SK-N-SH (cell line): ENCODE results near the gene SNAI3. TPM values are rescaled to one million over a fixed set of nuclear protein-coding genes. Genes with fewer than 3 reads are reported as not detected.

Experiments
- CTCF ChIA-PET: fragments of 300-600, 350-600 bp; formaldehyde crosslinking; extraction: SDS; loops from one replicate; lab custom pipeline; 2021; lab: Yijun Ruan, JAX
- POLR2A ChIA-PET: fragments of 350-600 bp; sonication (Branson Sonifier 250); formaldehyde crosslinking; extraction: SDS; loops from one replicate; lab custom pipeline; 2020; ENCODE audit warnings: antibody characterized with exemption, inconsistent platforms; lab: Yijun Ruan, JAX
- DNase-seq: peaks from one replicate; pipeline ENCODE4 v3.0.0; 2012
- H2AFZ ChIP-seq: fragments of 200-600 bp; sonication (generic); 2 replicates; pipeline ENCODE4 v1.8.1; 2016; ENCODE audit warnings: antibody characterized with exemption, mild to moderate bottlenecking, low read depth
- H3F3A ChIP-seq: fragments of 200-600 bp; sonication (generic); replicated peaks from 2 replicates; pipeline ENCODE3; 2016; ENCODE audit warnings: antibody characterized with exemption, mild to moderate bottlenecking; ENCODE audit not compliant: insufficient read depth
- H3K27ac ChIP-seq, 2 experiments: fragments of 200-500 bp in 1 of 2; fragments of 200-600 bp in 1 of 2; sonication (Bioruptor generic) in 1 of 2; sonication (generic), shearing (Covaris generic) in 1 of 2; 2 replicates each; pipeline versions ENCODE4 v1.5.1 to v1.6.1; 2014 to 2016; ENCODE audit warnings: low read depth in 2 of 2, inconsistent platforms in 1 of 2, low read length in 1 of 2, mild to moderate bottlenecking in 1 of 2, mixed read lengths in 1 of 2
- H3K27me3 ChIP-seq: fragments of 200-600 bp; sonication (generic), shearing (Covaris generic); 2 replicates; pipeline ENCODE4 v1.6.1; 2016; ENCODE audit warnings: mixed run types; ENCODE audit not compliant: insufficient read depth
- H3K36me3 ChIP-seq, 2 experiments: fragments of 200-500 bp in 1 of 2; fragments of 200-600 bp in 1 of 2; sonication (Bioruptor generic) in 1 of 2; sonication (generic) in 1 of 2; replicated peaks in 1 of 2; 2 replicates each; pipeline versions ENCODE3 to v1.5.1; 2014 to 2016; ENCODE audit warnings: low read length in 1 of 2, mild to moderate bottlenecking in 1 of 2; ENCODE audit not compliant: insufficient read depth in 2 of 2, control insufficient read depth in 1 of 2
- H3K4me1 ChIP-seq, 2 experiments: fragments of 200-500 bp in 1 of 2; fragments of 200-600 bp in 1 of 2; sonication (Bioruptor generic) in 1 of 2; sonication (generic), shearing (Covaris generic) in 1 of 2; 2 replicates each; pipeline versions ENCODE4 v1.5.1 to v1.6.1; 2014 to 2016; ENCODE audit warnings: low read depth in 1 of 2, low read length in 1 of 2, mixed run types in 1 of 2; ENCODE audit not compliant: insufficient read depth in 2 of 2, control insufficient read depth in 1 of 2
- H3K4me2 ChIP-seq: fragments of 200-600 bp; sonication (generic), shearing (Covaris generic); 2 replicates; pipeline ENCODE4 v1.6.1; 2017; ENCODE audit warnings: mixed run types
- H3K4me3 ChIP-seq, 2 experiments: fragments of 200-500 bp in 1 of 2; fragments of 200-600 bp in 1 of 2; sonication (Bioruptor generic) in 1 of 2; sonication (generic), shearing (Covaris generic) in 1 of 2; 2 replicates each; pipeline versions ENCODE4 v1.5.1 to v1.8.1; 2014 to 2016; ENCODE audit warnings: low read depth in 2 of 2, inconsistent platforms in 1 of 2, low read length in 1 of 2, mild to moderate bottlenecking in 1 of 2, mixed read lengths in 1 of 2, moderate library complexity in 1 of 2
- H3K79me2 ChIP-seq: fragments of 200-600 bp; sonication (generic); 2 replicates; pipeline ENCODE4 v1.8.1; 2017; ENCODE audit warnings: mild to moderate bottlenecking; ENCODE audit not compliant: insufficient read depth
- H3K9ac ChIP-seq: fragments of 200-600 bp; sonication (generic); 2 replicates; pipeline ENCODE4 v1.6.1; 2017; ENCODE audit warnings: mixed run types
- H3K9me2 ChIP-seq: fragments of 200-600 bp; sonication (generic); 2 replicates; pipeline ENCODE4 v1.6.1; 2017; ENCODE audit warnings: mixed run types
- H3K9me3 ChIP-seq: fragments of 200-600 bp; sonication (generic); 2 replicates; pipeline ENCODE4 v1.6.1; 2017; ENCODE audit warnings: mixed run types, mild to moderate bottlenecking, moderate library complexity
- H4K20me1 ChIP-seq: fragments of 200-600 bp; sonication (generic); 2 replicates; pipeline ENCODE4 v1.6.1; 2017; ENCODE audit warnings: mild to moderate bottlenecking, mixed run types; ENCODE audit not compliant: insufficient read depth
- CHD2 ChIP-seq: fragments of 150-350 bp; IDR thresholded peaks from 2 replicates; pipeline ENCODE4 v1.6.1; 2018; ENCODE audit warnings: low read length; ENCODE audit not compliant: partially characterized antibody
- CTCF ChIP-seq: fragments of 200-600 bp; sonication (generic); IDR thresholded peaks from 2 replicates; pipeline ENCODE4 v1.6.1; 2017; ENCODE audit warnings: antibody characterized with exemption, mild to moderate bottlenecking, moderate library complexity
- EZH2phosphoT487 ChIP-seq: fragments of 200-600 bp; sonication (generic); IDR thresholded peaks from 2 replicates; pipeline ENCODE4 v1.6.1; 2017; ENCODE audit warnings: low read depth, mixed run types, mild to moderate bottlenecking, antibody characterized with exemption, moderate library complexity, borderline replicate concordance
- FOSL2 ChIP-seq: IDR thresholded peaks from 2 replicates; pipeline ENCODE4 v1.4.0; 2012; ENCODE audit warnings: low read depth, mild to moderate bottlenecking, moderate library complexity, borderline replicate concordance
- FOXJ3 ChIP-seq: sonication (generic); formaldehyde crosslinking; IDR thresholded peaks from 2 replicates; pipeline ENCODE4 v1.5.1; 2020; ENCODE audit warnings: mild to moderate bottlenecking, missing genetic modification reagents
- FOXM1 ChIP-seq: IDR thresholded peaks from 2 replicates; pipeline ENCODE4 v1.4.0; 2012; ENCODE audit warnings: low read depth, mild to moderate bottlenecking
- GABPA ChIP-seq: IDR thresholded peaks from 2 replicates; pipeline ENCODE4 v1.4.0; 2012; ENCODE audit warnings: low read depth, mild to moderate bottlenecking
- JUND ChIP-seq: IDR thresholded peaks from 2 replicates; pipeline ENCODE4 v1.4.0; 2012
- NFIC ChIP-seq: IDR thresholded peaks from 2 replicates; pipeline ENCODE4 v1.4.0; 2012; ENCODE audit warnings: borderline replicate concordance
- RAD21 ChIP-seq: IDR thresholded peaks from 2 replicates; pipeline ENCODE4 v1.6.1; 2012; ENCODE audit warnings: mild to moderate bottlenecking, low read length
- RCOR1 ChIP-seq: fragments of 150-350 bp; IDR thresholded peaks from 2 replicates; pipeline ENCODE4 v1.6.1; 2017; ENCODE audit warnings: antibody characterized with exemption, low read length
- REST ChIP-seq: IDR thresholded peaks from 2 replicates; pipeline ENCODE4 v1.6.1; 2012; ENCODE audit warnings: mild to moderate bottlenecking, low read depth, low read length, moderate library complexity
- RFX5 ChIP-seq: IDR thresholded peaks from 2 replicates; pipeline ENCODE4 v1.6.1; 2012; ENCODE audit warnings: mild to moderate bottlenecking, improper control_type of control experiment, low read length
- SIN3A ChIP-seq: IDR thresholded peaks from 2 replicates; pipeline ENCODE4 v1.6.1; 2012; ENCODE audit warnings: low read depth, mild to moderate bottlenecking, low read length, moderate library complexity, borderline replicate concordance
- TAF1 ChIP-seq: IDR thresholded peaks from 2 replicates; pipeline ENCODE4 v1.6.1; 2012; ENCODE audit warnings: low read depth, mild to moderate bottlenecking, low read length, moderate library complexity, borderline replicate concordance
- TEAD4 ChIP-seq: IDR thresholded peaks from 2 replicates; pipeline ENCODE4 v1.4.0; 2012; ENCODE audit warnings: mild to moderate bottlenecking, borderline replicate concordance; ENCODE audit not compliant: insufficient read depth
- WGBS: methylation state at CpG from one replicate; pipeline ENCODE4 v1.1.6; 2017; ENCODE audit warnings: low lambda C conversion rate; 5-methylcytosine and 5-hydroxymethylcytosine counted together
- polyA plus RNA-seq, 3 experiments: library from polyadenylated mRNA; depleted of rRNA; stranded (reverse); fragments of >200 nt; gene quantifications; 2 replicates each; pipeline ENCODE4 v1.2.3, GENCODE V29; 2012
- TF ChIP-seq, protein P1 (sequence below): IDR thresholded peaks from 2 replicates; pipeline ENCODE4 v1.4.0; 2012; ENCODE audit warnings: low read depth, borderline replicate concordance

SNAI3 gene
- polyA plus RNA-seq, 1 of the 3 experiments (the other 2 are of a cell fraction), result 0.03 TPM

GRCh38 chr16:88698646-88699045, 12.3 kb upstream of the SNAI3 start:
- WGBS, result 95% methylated on average over 4 of the region's 25 CpGs
- H2AFZ ChIP-seq, result no peak overlapping the region
- H3K4me1 ChIP-seq, result peaks cover 0 to 13% of the 10 kb centered on the region in 2 experiments; a peak in 2 of 4 replicates
- no peaks in the 10 kb centered on the region for H4K20me1 ChIP-seq
- no peak for DNase-seq
- H3K9me2 ChIP-seq, result no peaks in the 10 kb centered on the region
- H3K27me3 ChIP-seq, result no peaks in the 10 kb centered on the region
- H3K27ac ChIP-seq, result no peak overlapping the region
- no peak overlapping the region for H3K4me3 ChIP-seq
- no peaks in the 10 kb centered on the region for H3F3A ChIP-seq
- no peak for TF ChIP-seq NFIC
- TF ChIP-seq JUND, result no peak
- no peak for TF ChIP-seq FOXM1
- TF ChIP-seq RAD21, result no peak
- TF ChIP-seq RFX5, result no peak
- no peak for TF ChIP-seq GABPA
- no peak for TF ChIP-seq CTCF
- TF ChIP-seq, protein P1, sequence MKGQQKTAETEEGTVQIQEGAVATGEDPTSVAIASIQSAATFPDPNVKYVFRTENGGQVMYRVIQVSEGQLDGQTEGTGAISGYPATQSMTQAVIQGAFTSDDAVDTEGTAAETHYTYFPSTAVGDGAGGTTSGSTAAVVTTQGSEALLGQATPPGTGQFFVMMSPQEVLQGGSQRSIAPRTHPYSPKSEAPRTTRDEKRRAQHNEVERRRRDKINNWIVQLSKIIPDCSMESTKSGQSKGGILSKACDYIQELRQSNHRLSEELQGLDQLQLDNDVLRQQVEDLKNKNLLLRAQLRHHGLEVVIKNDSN, result no peak
- no peak for TF ChIP-seq FOXJ3 (CRISPR knock-in tag)
- TF ChIP-seq SIN3A, result no peak
- TF ChIP-seq REST, result no peak
- no peak for TF ChIP-seq EZH2phosphoT487
- TF ChIP-seq FOSL2, result no peak
- no peak for TF ChIP-seq TAF1
- TF ChIP-seq TEAD4, result no peak
- TF ChIP-seq CHD2, result no peak
- no peak for TF ChIP-seq RCOR1
- H3K9ac ChIP-seq, result no peak overlapping the region
- H3K79me2 ChIP-seq, result peaks cover 14% of the 10 kb centered on the region; the same call in 1 of the 2 replicates
- CTCF ChIA-PET, result interaction anchor here (0.6 to 1.1 kb wide), 3 partner anchors 11 to 827 kb away, joined by 3 to 4 read pairs (median 3); no protein-coding TSS in a partner anchor
- peaks cover 0 to 24% of the 10 kb centered on the region in 2 experiments for H3K36me3 ChIP-seq
- H3K4me2 ChIP-seq, result no peak overlapping the region
- POLR2A ChIA-PET, result no interaction called here
- no peaks in the 10 kb centered on the region for H3K9me3 ChIP-seq
